HCT116 (cell line): ENCODE measurements around the gene SLC44A1.

ENCODE experiments used
- CTCF ChIP-seq, 3 experiments: fragments of 200-600 bp in 1 of 3; sonication (generic) in 1 of 3; IDR thresholded peaks in 2 of 3; conservative IDR thresholded peaks in 1 of 3; 2 replicates each; pipeline ENCODE4 v1.5.1; 2012 to 2017; ENCODE audit warnings: low read depth in 2 of 3, low read length in 2 of 3, antibody characterized with exemption in 1 of 3, borderline replicate concordance in 1 of 3, control low read depth in 1 of 3, mild to moderate bottlenecking in 1 of 3, mixed read lengths in 1 of 3, mixed run types in 1 of 3, moderate library complexity in 1 of 3; ENCODE audit not compliant: insufficient read depth in 1 of 3
- ELF1 ChIP-seq: IDR thresholded peaks from 2 replicates; pipeline ENCODE4 v1.6.1; 2012; ENCODE audit warnings: low read depth, borderline replicate concordance
- EZH2 ChIP-seq: fragments of 200-600 bp; sonication (generic); IDR thresholded peaks from 2 replicates; pipeline ENCODE4 v1.6.1; 2017; ENCODE audit warnings: antibody characterized with exemption, mixed run types
- EZH2phosphoT487 ChIP-seq: fragments of 200-600 bp; IDR thresholded peaks from 2 replicates; pipeline ENCODE4 v1.6.1; 2018; ENCODE audit warnings: antibody characterized with exemption, borderline replicate concordance
- POLR2A ChIP-seq: IDR thresholded peaks from 2 replicates; pipeline ENCODE4 v1.7.0; 2011; ENCODE audit warnings: borderline replicate concordance; ENCODE audit not compliant: insufficient read depth, insufficient read length; ENCODE audit errors: extremely low read depth
- YY1 ChIP-seq: IDR thresholded peaks from 2 replicates; pipeline ENCODE4 v1.6.1; 2011; ENCODE audit warnings: low read length, low read depth, moderate library complexity, mild to moderate bottlenecking; ENCODE audit not compliant: insufficient replicate concordance; ENCODE audit errors: extremely low read depth

DNA sequence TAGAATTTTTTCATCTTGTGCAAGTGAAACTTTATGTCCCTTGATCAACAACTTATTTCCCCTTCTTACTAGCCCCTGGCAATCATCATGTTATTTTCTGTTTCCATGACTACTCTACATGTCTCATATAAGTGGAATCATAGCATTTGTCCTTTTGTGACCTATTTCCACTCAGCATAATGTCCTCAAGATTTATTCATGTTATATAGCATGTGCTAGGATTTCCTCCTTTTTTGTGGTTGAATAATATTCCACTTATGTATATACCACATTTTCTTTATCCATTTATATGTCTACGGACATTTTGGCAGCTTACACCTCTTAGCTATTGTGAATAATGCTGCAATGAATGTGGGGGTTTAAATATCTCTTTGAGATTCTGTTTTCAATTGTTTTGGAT lies 224.4 kb downstream of the SLC44A1 start:
- no peak for TF ChIP-seq YY1
- TF ChIP-seq EZH2phosphoT487: no peak
- TF ChIP-seq CTCF (IDR thresholded peaks at IDR 0.05 in 2 of 3, conservative IDR thresholded peaks at IDR 0.05 in 1 of 3; ENCODE audit: borderline replicate concordance in 1 of 3, insufficient read depth in 1 of 3, low read depth in 2 of 3, low read length in 2 of 3): no peak
- TF ChIP-seq EZH2: no peak
- no peak for TF ChIP-seq POLR2A
- TF ChIP-seq ELF1: no peak
